Activated CD8-positive, alpha-beta memory T cell treated with anti-CD3 and anti-CD28 coated beads, Interleukin-2, amount 10 ng/mL, durations not matched to agents 7 days and 5 days (primary cell): ENCODE data around the gene SPDYE1. TPM values are rescaled to one million over a fixed set of nuclear protein-coding genes. Genes with fewer than 3 reads are reported as not detected.
"Not testable (repeated sequence)": the region's sequence is repeated elsewhere in the genome, so short reads cannot be mapped to it uniquely, and the experiment has no call there.

Experiments
- ATAC-seq: fragments of 150-1000 bp; cut with Tn5 transposase; one replicate; pipeline ENCODE4 v1.10.0; 2021; ENCODE audit warnings: moderate library complexity
- CTCF ChIA-PET: fragments of 350-600 bp; sonication (Branson Sonifier 250); formaldehyde crosslinking; loops from one replicate; lab custom pipeline; 2021; ENCODE audit warnings: antibody characterized with exemption; lab: Charles Lee
- DNase-seq: peaks from one replicate; pipeline ENCODE4 v3.0.0-alpha.2; 2020
- H3K27ac Mint-ChIP-seq: one replicate; pipeline ENCODE4 v1.8.0; 2021; ENCODE audit warnings: mild to moderate bottlenecking, mixed read lengths
- H3K27me3 Mint-ChIP-seq: one replicate; pipeline ENCODE4 v1.8.0; 2021; ENCODE audit warnings: mixed read lengths
- H3K36me3 Mint-ChIP-seq: one replicate; pipeline ENCODE4 v1.8.0; 2021; ENCODE audit warnings: mild to moderate bottlenecking, mixed read lengths
- H3K4me1 Mint-ChIP-seq: one replicate; pipeline ENCODE4 v1.8.0; 2021; ENCODE audit warnings: mixed read lengths
- H3K4me3 Mint-ChIP-seq: one replicate; pipeline ENCODE4 v1.8.0; 2021; ENCODE audit warnings: mild to moderate bottlenecking, moderate library complexity, mixed read lengths
- H3K9me3 Mint-ChIP-seq: one replicate; pipeline ENCODE4 v1.8.0; 2022; ENCODE audit warnings: low read depth, mixed read lengths
- total RNA-seq, 2 experiments: library from RNA; stranded (reverse); gene quantifications; one replicate each; pipeline ENCODE4 v1.2.3, GENCODE V29; 2021

SPDYE1 gene
- total RNA-seq, 2 experiments from 2014 or later: 0.20 TPM; not detected in 1

DNA sequence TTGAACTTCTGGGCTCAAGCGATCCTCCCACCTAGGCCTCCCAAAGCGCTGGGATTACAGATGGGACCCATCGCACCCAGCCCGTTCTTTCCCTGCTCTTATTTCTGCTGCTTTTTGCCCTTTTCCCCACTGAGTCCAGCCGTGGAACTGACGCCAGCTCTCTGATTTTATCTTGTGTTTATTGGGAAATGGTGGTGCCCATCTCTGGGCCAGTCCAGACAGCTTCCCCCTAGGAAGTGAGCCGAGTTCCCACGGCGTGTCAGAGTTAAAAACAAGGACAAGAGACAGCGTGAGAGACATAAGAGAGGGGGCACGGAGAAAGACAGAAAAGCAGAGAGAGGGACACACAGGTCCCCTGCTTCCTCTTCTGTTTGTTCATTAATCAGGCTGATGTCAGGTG is 19.6 kb upstream of the SPDYE1 start:
- H3K27me3 Mint-ChIP-seq, H3K27ac Mint-ChIP-seq, H3K4me1 Mint-ChIP-seq, DNase-seq, H3K36me3 Mint-ChIP-seq, CTCF ChIA-PET, H3K9me3 Mint-ChIP-seq, ATAC-seq, H3K4me3 Mint-ChIP-seq: not testable (repeated sequence)

DNA sequence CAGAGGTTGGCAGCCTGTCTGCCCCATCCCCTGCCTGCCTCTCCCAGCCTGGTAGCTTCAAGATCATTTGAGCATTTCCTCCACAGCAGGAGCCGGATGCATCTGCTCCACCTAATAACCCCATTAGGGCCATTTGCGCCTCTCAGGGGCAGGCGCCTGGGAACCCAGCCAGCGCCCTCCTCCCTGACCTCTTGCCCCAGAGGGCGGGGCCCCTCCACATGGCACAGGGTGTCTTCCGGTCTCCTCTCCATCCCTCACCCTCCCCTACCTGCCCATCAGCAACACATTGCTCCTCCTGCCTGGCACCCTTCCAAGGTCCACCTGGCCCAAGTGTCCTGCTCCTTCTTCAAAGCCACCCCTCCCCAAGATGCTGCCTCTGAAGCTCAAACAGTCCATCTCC is 14.8 kb upstream of the SPDYE1 start:
- not testable (repeated sequence) for DNase-seq, H3K4me3 Mint-ChIP-seq, H3K27ac Mint-ChIP-seq, H3K27me3 Mint-ChIP-seq, H3K9me3 Mint-ChIP-seq, H3K36me3 Mint-ChIP-seq, H3K4me1 Mint-ChIP-seq, ATAC-seq
- CTCF ChIA-PET: interaction anchor here (1.3 kb wide), 1 partner anchor 37 kb away, joined by 3 read pairs; no protein-coding TSS in a partner anchor

DNA sequence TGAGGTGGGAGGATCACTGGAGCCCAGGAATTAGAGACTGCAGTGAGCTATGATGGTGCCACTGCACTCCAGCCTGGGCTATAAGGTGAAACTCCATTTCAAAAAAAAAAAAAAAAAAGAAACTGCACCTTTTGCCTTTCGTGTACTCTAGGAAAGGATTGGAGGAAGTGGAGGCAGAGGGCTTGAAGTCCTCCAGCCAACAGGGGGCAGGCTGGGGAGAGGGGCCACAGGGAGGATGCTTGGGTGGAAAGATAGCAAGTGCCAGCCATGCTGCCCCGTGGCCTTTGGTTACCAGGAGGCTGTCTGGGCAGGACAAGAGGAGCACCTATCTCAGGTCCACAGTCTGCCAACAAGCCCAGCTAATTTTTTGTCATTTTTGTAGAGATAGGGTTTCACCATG is 14.0 kb upstream of the SPDYE1 start:
- DNase-seq, ATAC-seq, H3K27me3 Mint-ChIP-seq, H3K27ac Mint-ChIP-seq, H3K4me1 Mint-ChIP-seq, H3K9me3 Mint-ChIP-seq, H3K4me3 Mint-ChIP-seq, H3K36me3 Mint-ChIP-seq: not testable (repeated sequence)
- CTCF ChIA-PET: interaction anchor here (1.3 kb wide), 1 partner anchor 36 kb away, joined by 3 read pairs; no protein-coding TSS in a partner anchor

DNA sequence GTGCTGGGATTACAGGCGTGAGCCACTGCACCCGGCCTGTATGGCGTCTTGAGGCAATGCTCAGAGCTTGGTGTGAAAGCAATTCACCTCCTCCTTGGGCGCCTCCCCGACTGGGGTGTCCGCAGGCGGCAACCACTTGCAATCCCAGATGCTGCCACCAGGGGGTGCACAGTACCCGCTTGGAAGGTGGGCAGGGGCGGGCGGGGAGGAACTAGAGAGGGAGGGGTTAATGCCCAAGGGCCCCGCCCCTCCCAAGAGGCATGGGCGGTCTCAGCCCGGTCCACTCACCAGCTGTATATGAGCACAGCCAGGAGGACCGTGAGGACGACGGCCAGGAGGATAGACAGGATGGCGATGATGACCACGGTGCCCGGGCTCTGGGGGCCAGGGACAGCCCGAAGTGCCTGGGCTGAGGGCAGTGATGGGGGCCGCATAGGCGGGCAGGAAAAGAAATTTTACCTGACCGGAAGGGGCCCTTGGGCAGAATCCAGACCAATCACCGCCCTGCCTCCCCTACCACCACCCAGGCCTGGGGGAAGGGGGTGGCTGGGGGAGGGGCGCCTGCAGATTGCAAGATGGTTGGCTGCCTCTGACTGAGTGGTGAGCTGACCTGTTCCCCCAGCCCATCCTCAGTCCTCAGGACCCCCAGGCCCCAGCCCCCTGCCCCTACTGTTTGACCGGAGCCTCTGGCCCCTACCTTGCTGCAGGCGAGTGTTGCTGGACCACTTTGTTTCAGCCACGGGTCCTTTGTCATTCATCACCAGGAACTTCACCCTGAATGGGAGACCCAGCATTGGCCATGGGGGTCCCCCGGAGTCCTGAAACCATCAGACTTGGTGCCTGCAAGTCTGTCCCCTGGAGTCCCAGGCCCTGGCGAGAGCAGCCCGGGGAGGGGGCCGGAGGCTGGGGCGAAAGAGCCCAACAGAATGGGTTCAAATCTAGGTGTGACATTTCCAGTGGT is 11.5 kb upstream of the SPDYE1 start:
- H3K36me3 Mint-ChIP-seq: not testable (repeated sequence)

DNA sequence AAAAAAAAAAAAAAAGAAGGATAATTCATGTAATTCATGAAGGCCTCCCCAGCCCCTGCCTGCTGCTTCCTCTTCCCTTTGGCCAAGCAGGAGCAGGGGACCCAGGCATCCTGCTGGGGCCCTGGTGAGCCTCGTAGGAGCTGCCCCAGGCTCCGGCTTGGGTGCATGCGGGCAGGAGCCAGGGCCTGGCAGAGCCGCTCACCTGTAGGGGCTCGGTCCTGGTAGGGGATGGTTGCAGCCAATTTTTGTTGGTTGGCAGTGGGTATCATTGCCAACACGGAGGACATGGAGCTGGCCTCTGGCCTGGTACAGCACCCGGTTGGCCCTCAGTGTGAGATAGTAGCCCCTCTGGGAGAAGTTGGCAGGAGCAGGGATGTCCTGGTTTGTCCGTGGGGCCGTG is 10.2 kb upstream of the SPDYE1 start:
- ATAC-seq, H3K4me3 Mint-ChIP-seq, H3K27me3 Mint-ChIP-seq, H3K9me3 Mint-ChIP-seq, H3K36me3 Mint-ChIP-seq, H3K4me1 Mint-ChIP-seq, CTCF ChIA-PET, H3K27ac Mint-ChIP-seq, DNase-seq: not testable (repeated sequence)

More for the DNA sequence above, 11.5 kb upstream of the SPDYE1 start:
- H3K27me3 Mint-ChIP-seq, H3K27ac Mint-ChIP-seq, H3K4me3 Mint-ChIP-seq, CTCF ChIA-PET, H3K4me1 Mint-ChIP-seq, H3K9me3 Mint-ChIP-seq: not testable (repeated sequence)
- ATAC-seq: peak; percentile 94
- DNase-seq: peak; percentile 94

DNA sequence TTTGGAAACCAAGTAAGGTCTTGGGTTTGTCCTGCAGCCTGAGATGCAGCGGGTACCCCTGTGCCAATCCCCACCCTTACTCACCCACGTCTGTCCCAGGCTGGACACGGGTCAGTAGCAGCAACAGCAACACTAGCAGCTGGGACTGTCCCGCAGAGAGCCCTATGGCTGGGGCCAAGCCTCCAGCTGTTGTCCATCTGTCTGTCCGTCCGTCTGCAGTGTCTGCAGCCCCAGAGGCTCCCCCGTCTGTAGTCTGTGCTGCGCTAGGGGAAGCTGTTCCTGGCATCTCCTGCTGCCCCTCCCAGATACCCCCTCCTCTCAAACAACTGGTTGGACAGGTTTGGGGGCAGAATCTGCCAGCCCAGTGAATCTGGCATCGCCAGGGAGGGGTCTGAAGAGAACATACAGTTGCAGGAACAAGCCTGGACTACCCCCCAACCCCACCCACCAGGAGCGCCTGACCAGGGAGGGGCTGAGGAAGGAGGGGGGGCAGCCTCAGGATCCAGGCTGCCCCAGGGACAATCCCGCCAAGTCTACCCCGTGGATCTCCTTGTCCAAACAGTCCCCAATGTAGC is 7.6 kb upstream of the SPDYE1 start:
- H3K4me3 Mint-ChIP-seq, ATAC-seq, H3K27me3 Mint-ChIP-seq, H3K36me3 Mint-ChIP-seq, CTCF ChIA-PET, H3K4me1 Mint-ChIP-seq, DNase-seq, H3K9me3 Mint-ChIP-seq, H3K27ac Mint-ChIP-seq: not testable (repeated sequence)

DNA sequence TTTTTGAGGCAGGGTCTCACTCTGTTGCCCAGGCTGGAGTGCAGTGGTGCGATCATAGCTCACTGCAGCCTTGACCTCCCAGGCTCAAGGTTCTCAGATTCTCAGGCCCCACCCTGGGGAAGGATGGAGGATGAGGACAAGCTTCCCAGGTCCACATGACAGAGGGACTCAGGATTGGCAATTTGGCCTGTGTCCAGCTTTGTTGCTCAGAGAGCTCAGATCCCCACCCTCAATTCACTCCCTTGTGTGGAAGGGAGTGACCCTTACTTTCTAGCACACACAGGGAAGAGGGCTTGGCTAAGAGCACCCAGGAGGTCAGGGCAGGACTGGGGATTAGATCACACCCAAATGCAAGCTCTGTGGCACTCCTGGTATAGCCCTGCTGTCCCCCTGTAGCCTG is 6.9 kb upstream of the SPDYE1 start:
- H3K4me1 Mint-ChIP-seq, H3K27me3 Mint-ChIP-seq, ATAC-seq, CTCF ChIA-PET, H3K36me3 Mint-ChIP-seq, H3K9me3 Mint-ChIP-seq, DNase-seq, H3K27ac Mint-ChIP-seq, H3K4me3 Mint-ChIP-seq: not testable (repeated sequence)

DNA sequence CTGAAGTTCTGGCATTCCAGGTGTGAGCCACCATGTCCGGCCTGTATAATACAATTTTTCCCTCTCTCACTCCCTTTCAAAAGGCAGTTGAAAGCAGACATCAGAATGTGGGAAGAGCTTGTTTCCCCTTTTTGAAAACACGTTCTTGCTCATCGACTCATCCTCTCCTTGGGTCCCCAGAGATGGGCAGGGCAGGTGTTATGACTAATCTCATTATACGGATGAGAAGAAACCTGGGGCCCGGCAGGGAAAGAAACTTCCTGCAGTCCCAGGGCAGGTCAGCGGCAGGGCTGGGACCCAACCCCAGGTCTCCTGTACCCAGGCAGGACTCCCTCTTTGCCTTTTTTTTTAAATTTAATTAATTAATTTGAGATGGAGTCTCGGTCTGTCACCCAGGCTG is 4.8 kb upstream of the SPDYE1 start:
- DNase-seq, H3K4me3 Mint-ChIP-seq, CTCF ChIA-PET, H3K36me3 Mint-ChIP-seq, ATAC-seq, H3K4me1 Mint-ChIP-seq, H3K27ac Mint-ChIP-seq, H3K27me3 Mint-ChIP-seq, H3K9me3 Mint-ChIP-seq: not testable (repeated sequence)

DNA sequence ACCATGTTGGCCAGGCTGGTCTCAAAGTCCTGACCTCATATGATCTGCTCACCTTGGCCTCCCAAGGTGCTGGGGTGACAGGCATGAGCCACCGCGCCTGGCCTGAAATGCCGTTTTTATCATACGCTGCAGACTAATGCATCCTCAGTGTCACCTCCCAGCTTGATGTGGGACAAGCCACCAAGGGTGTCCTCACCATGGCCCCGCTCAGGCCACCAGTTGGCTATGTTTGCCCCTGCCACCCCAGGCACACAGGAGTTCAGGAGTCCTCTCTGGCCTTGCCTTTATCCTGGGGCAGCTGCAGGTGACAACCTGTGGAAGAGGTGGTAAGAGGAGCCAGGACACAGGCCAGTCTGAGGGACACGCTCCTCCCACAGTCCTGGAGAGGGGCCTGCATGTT is 3.0 kb upstream of the SPDYE1 start:
- H3K27ac Mint-ChIP-seq, H3K4me1 Mint-ChIP-seq, ATAC-seq, DNase-seq, H3K9me3 Mint-ChIP-seq, H3K36me3 Mint-ChIP-seq, H3K4me3 Mint-ChIP-seq, CTCF ChIA-PET, H3K27me3 Mint-ChIP-seq: not testable (repeated sequence)

DNA sequence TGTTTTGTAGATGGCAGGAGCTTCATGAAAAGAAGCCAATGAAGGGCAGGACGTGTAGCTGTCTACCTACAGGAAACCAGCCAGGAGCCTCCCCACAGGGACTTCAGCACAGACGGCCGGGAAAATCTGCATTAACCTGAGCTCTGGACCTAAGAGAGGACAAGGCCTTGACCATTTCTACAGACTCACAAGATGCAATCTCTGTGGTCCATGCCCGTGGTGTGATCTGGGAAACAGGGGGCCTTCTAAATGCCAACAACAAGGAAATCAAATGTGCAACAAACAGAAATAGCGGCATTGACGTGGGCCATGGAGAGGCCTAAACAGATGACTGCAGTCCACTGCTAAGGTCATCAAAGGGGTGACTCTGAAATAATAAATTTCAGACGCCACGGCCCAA is 14.4 kb downstream of the SPDYE1 start:
- H3K9me3 Mint-ChIP-seq, H3K4me1 Mint-ChIP-seq, CTCF ChIA-PET, ATAC-seq, DNase-seq, H3K27ac Mint-ChIP-seq, H3K27me3 Mint-ChIP-seq, H3K4me3 Mint-ChIP-seq: not testable (repeated sequence)
- peaks cover 12% of the 10 kb centered on the region for H3K36me3 Mint-ChIP-seq

DNA sequence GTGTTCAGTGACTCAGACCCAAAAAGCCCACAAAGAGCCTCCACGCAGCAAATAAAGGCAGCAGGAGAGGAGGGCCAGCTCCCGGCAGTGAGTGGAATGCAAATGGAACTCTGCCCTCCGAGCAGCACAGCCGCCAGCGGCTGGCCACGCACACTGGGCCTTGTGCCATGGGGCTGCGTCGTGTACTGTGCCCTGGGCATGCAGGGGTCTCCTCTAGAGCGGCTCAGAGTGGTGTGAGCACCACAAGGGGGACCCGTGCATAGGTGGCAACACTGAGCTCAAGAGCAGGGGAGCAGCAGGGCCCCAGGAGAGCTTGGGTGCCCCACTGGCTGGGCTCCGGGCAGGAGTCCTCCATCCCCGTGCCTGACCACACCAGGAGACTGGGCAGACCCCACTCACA is 17.4 kb downstream of the SPDYE1 start:
- H3K4me3 Mint-ChIP-seq, ATAC-seq, CTCF ChIA-PET, H3K9me3 Mint-ChIP-seq, DNase-seq, H3K4me1 Mint-ChIP-seq, H3K36me3 Mint-ChIP-seq, H3K27me3 Mint-ChIP-seq, H3K27ac Mint-ChIP-seq: not testable (repeated sequence)

DNA sequence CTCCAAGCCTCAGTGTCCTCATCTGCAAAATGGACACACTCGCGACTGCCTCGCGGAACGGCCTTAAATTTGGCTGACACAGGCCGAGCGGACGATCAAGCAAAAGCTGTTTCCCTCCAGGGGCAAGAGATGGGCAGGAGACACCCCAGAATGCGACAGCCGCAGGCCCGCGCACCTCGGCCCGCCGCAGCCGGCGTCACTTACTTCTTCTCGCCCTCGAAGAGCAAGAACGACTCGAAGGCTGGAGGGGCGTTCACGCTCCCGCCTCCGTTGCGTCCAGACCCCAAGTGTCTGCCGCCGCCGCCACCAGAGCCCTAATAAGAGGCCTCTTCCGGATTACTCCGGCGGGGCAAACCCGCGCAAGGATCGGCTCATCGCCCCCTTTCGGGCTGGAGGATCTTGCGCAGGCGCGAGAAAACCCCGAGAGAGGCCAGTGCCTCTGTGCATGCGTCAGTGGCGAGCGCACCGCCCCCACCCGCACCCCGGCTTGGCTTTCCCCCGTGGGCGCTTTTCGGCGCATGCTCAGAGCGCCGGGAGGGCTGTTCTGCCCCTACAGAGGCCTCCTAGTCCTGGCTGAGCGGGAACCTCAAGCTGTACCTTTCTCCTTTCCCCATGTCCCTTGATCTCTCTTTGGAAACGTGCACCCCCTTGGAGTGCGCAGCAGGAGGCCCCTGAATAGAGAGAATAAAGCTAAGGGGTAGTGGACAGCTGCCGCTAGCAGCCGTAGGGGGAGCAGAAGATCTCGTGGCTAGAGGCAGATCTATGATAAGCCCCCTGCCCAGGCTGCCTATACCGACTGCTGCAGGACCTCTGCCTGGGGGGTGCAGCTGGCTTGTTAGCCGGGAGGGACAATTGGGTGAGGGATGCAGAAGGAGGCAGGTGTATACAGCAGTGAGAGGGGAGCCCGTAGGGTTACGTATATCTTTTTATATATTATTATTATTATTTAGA is 21.4 kb downstream of the SPDYE1 start:
- peak overlapping the region; percentile 88 for H3K27ac Mint-ChIP-seq
- H3K4me1 Mint-ChIP-seq: peaks cover 19% of the 10 kb centered on the region
- H3K4me3 Mint-ChIP-seq: peak overlapping the region; percentile 89
- H3K9me3 Mint-ChIP-seq, H3K27me3 Mint-ChIP-seq, H3K36me3 Mint-ChIP-seq: not testable (repeated sequence)
- peak; percentile 97 for ATAC-seq
- peak; percentile 99 for DNase-seq
- CTCF ChIA-PET: interaction anchor here (0.6 to 2.2 kb wide), 10 partner anchors 15 to 547 kb away, joined by 3 to 9 read pairs (median 4); partner anchors contain the start of genes DBNL and POLD2

DNA sequence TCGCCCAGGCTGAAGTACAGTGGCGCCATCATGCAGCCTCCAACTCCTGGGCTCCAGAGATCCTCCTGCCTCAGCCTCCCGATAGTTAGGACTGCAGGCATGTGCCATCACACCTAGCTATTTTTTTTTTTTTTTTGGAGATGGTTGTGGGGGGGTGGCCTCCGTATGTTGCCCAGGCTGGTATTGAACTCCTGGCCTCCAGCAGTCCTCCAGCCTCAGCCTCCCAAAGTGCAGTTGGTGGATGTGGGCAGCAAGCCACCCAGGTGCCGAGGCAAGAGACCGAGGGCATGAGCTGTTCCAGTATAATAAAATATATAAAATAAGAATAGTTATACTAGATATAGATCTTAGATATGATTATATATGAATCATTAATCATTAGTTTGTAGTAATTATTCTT is 22.1 kb downstream of the SPDYE1 start:
- H3K9me3 Mint-ChIP-seq, H3K36me3 Mint-ChIP-seq: not testable (repeated sequence)

More for the DNA sequence above, 22.1 kb downstream of the SPDYE1 start:
- not testable (repeated sequence) for DNase-seq, ATAC-seq, H3K27me3 Mint-ChIP-seq, H3K4me3 Mint-ChIP-seq, H3K27ac Mint-ChIP-seq
- CTCF ChIA-PET: interaction anchor here (0.6 to 2.2 kb wide), 11 partner anchors 14 to 546 kb away, joined by 3 to 9 read pairs (median 3); partner anchors contain the start of genes DBNL, POLD2 and YKT6
- peaks cover 19% of the 10 kb centered on the region for H3K4me1 Mint-ChIP-seq
